HG03139 (cell line): ENCODE measurements around the gene NDUFB7.
"Not testable (repeated sequence)": the region's sequence is repeated elsewhere in the genome, so short reads cannot be mapped to it uniquely, and the experiment has no call there.

Experiments used
- ATAC-seq: cut with Tn5 transposase; IDR thresholded peaks from one replicate; pipeline ENCODE4 v1.9.1; 2021; ENCODE audit not compliant: unreplicated experiment

The NDUFB7 gene

GRCh38 chr19:14575428-14575980 is 3.6 kb upstream of the NDUFB7 start:
- ATAC-seq: no peak

DNA sequence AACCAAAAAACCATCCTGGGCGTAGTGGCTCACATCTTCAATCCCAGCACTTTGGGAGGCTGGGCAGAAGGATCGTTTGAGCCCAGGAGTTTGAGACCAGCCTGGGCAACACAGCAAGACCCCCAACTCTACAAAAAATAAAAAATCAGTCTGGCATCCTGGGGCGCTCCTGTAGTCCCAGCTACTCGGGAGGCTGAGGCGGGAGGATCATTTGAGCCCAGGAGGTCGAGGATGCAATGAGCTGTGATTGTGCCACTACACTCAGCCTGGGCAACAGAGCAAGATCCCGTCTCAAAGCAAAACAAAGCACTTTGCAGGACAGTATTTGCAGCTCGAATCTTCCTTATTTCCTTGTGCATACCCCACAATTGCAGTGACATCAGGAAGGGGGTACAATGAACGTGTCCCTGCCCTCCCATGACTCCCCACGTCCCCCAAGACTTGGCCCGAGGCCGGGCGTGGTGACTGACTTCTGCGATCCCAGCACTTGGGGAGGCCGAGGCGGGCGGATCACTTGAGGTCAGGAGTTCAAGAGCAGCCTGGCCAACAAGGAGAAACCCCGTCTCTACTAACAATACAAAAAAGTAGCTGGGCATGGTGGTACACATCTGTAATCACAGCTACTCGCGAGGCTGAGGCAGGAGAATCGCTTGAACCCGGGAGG is 870 bp downstream of the NDUFB7 start:
- no peak for ATAC-seq

DNA sequence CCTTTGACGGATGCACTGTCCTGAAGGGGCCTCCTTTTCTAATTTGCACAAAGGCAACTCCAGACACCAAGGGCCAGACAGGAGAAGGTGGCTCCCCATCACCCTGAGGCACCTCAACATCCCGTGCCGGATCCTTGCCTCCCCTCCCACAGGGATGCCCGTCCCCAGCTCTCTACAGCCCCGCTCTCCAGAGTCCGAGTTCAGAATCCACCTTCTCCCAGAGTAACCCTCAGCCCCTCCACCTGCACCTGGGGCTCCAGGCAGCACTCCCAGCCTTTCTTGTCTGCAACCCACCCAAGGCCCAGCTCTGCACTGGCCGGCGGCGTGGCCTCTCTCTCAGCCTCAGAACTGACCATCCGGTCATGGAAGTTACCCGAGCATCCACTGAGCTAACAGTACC is 4.8 kb downstream of the NDUFB7 start:
- no peak for ATAC-seq

DNA sequence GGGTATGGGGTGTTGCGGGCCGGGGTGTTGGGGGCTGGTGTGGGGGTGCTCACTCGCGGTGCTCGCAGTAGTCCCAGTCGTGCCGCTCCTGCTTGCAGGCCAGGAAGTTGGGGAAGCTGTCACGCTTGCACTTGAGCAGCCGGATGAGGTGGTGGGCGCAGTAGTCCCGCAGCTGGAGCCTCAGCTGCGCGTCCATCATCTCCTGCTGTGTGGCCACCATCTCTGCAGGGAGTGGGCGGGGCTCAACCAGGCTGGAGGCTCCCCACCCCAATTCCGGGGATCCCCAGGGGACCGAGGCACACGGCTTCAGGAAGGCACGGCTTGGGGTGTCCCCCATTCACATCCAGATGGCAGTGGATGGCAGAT is 5.2 kb downstream of the NDUFB7 start:
- no peak for ATAC-seq

- ATAC-seq: no peak
Observed at GRCh38 chr19:14565765-14566711, 5.8 kb downstream of the NDUFB7 start.

- no peak for ATAC-seq
Observed at GRCh38 chr19:14565298-14565679, 6.6 kb downstream of the NDUFB7 start.

GRCh38 chr19:14564652-14565297 is 7.1 kb downstream of the NDUFB7 start:
- not testable (repeated sequence) for ATAC-seq

DNA sequence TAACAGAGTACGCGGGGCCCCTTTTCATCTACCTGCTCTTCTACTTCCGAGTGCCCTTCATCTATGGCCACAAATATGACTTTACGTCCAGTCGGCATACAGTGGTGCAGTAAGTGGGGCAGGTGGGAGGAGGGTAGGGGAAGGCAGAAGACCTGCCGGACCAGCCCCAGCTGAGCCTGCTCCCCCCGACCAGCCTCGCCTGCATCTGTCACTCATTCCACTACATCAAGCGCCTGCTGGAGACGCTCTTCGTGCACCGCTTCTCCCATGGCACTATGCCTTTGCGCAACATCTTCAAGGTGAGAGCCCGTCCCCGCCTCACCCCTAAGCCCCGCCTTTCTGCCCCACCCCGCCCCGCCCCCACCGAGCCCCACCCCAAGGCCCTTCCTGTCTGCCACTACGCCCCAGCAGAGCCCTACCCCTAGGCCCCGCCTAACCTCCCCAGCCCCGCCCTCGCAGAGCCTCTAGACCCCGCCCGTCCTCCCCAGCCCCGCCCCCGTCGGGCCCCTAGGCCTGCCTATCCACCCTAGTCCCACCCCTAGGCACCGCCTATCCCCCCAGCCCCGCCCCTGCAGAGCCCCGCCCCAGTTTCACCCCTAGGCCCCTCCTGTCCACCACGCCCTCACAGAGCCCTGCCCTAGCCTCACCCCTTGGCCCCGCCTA is 7.7 kb downstream of the NDUFB7 start:
- no peak for ATAC-seq

- no peak for ATAC-seq
Observed at GRCh38 chr19:14563590-14563926, 8.3 kb downstream of the NDUFB7 start.

GRCh38 chr19:14562660-14563589 is 8.9 kb downstream of the NDUFB7 start:
- no peak for ATAC-seq

DNA sequence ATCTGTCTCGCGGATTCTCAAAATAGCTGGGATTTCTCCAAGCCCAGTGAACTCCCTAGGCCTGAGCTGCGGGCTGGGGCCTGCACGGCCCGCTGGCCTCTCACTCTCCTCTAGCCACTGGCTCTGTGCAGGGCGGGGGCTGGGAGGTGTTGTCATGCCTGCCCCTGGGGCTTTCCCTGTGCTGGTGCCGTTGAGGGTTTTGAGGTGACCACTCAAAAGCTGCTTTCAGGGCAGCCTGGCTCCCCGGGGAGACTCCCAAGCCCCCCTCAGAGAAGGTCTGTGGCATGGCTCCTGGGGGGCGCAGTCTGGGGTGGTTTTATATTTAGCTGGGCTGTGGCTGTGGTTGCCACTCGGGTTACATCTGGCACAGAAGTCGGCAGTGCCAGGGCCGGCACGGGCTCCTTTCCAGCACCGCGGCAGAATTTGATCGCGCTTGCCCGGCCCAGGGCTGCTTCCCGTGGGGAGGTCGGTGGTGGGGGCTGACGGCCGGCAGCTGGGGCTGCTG is 10.0 kb downstream of the NDUFB7 start:
- ATAC-seq: no peak

DNA sequence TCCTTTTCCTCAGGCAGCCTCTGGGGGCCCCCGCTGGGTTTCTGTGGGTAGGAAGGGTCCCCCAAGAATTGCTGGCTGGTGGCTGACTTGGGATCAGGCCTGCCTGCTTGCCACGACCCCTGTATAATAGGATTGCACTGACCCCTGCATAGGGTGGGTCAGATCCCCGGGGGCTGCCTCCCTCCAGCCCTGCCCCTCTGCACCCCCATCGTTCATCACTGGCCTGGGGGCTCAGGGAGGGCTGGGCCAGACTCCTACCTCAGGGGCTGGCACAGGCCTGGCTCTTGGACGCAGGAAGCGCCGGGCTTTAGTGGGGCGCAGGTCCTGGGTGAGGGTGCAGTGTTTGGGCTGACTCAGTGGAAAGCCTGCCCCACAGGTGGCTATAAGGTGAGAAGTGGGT is 10.6 kb downstream of the NDUFB7 start:
- ATAC-seq: no peak

GRCh38 chr19:14560776-14561108 is 11.1 kb downstream of the NDUFB7 start:
- ATAC-seq: no peak

GRCh38 chr19:14559916-14560775 is 11.7 kb downstream of the NDUFB7 start:
- ATAC-seq: no peak

DNA sequence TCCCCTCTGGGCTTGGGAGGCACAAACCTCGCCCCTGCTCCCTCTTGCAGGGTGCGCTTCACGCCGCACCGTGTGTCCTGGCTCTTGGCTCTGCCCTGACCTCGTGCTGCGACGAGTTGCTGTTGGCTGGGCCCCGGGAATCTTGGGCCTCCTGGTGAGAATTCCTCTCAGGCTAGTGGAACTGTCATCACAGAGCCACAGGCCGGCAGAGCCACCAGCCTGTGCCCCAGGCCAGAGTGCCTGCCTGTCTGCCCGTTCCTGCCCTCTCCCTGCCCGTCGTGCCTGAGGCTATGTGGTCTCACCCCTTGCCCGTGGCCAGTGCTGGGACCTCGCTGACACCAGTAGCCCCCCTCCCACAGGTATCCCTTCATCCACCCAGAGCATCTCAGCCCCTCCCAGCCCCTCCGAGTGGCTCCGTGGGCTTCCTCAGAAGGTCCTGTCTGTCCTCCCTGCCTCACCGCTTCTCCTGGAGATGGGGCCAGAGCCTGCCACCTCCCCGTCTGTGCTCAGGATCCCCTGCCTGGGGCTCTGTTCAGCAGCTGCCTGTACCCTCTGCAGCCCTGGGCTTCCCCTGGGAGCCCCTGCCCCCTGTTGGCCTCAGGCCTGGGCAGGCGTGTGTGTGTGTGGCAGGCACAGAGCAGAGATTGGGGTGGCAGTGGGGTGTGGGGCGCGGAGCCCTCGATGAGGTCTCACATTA is 13.3 kb downstream of the NDUFB7 start:
- ATAC-seq: no peak

DNA sequence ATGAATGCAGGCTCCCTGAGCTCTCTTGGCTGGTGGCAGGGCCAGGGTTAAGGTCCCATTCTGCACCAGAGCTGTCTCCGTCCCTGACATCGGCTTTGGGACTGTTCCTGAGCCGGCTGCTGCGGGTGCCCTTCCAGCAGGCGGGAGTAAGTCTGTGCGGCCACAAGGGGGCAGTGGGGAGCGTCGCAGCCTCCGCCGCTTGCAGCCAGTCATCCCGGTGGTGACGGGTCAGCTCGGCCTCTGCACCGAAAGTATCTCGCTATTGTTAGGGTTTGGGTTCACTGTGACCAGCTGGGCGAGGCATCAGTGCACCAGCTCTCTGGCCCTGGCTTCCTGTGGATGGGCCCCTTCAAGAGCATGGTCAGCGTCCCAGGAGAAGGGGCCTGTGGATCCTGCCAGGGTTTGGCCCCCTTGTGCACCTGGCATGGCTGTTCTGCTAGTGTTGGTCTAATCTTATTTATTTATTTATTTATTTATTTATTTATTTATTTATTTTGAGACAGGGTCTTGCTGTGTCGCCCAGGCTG is 15.1 kb downstream of the NDUFB7 start:
- ATAC-seq: no peak

DNA sequence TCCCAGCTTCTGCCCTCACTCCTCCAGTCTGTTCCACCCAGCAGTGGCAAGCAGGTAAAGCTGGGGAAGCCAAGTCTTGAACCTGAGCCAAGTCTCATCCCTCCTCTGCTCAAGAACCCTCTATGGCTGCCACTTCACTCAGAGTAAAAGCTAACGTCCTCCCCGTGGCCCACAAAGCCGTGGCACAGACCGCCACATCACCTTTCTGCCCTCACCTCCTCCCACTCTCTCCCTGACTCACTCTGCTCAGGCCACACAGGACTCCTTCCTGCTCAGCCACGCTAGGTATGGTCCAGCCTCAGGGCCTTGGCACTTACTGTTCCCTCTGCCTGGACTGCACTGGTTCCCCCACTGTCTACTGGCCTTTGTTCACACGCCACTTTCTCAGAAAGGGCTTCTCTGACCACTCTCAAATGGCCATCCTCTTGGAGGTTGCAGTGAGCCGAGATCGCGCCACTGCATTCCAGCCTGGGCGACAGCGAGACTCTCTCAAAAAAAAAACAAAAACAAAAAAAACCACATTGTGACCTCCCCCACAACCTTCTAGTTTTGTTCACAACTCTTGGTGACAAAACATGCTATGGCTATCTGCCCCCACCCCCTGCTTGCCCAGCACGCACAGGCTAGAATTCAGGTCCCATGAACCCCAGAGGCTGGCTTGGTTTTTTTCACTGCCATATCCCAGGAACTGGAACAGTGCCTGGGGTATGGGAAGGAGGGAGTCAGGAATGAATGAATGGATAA is 15.8 kb downstream of the NDUFB7 start:
- no peak for ATAC-seq
